Right renal cortex interstitium (tissue), 3 donors: ENCODE results near the gene HACL1. TPM values are rescaled to one million over a fixed set of nuclear protein-coding genes. Genes with fewer than 3 reads are reported as not detected.
"Not testable (repeated sequence)": the region's sequence is repeated elsewhere in the genome, so short reads cannot be mapped to it uniquely, and the experiment has no call there.

Experiments
- DNase-seq, 3 donors: peaks; one replicate each; pipeline ENCODE4 v3.0.0-alpha.2; 2013; ENCODE audit warnings: low read depth in 3 of 3, low spot score in 2 of 3
- polyA plus RNA-seq, 3 donors: library from polyadenylated mRNA; unstranded; fragments of 120-200 nt; gene quantifications; one replicate each; pipeline ENCODE4 v1.2.1, GENCODE V29; 2013; ENCODE audit not compliant: insufficient read length in 3 of 3

Gene HACL1
- polyA plus RNA-seq, 3 donors, result 20.2 to 25.3 (median 23.2) TPM

- no peak for DNase-seq
Observed at GRCh38 chr3:15630646-15631350, 29.4 kb upstream of the HACL1 start.

DNA sequence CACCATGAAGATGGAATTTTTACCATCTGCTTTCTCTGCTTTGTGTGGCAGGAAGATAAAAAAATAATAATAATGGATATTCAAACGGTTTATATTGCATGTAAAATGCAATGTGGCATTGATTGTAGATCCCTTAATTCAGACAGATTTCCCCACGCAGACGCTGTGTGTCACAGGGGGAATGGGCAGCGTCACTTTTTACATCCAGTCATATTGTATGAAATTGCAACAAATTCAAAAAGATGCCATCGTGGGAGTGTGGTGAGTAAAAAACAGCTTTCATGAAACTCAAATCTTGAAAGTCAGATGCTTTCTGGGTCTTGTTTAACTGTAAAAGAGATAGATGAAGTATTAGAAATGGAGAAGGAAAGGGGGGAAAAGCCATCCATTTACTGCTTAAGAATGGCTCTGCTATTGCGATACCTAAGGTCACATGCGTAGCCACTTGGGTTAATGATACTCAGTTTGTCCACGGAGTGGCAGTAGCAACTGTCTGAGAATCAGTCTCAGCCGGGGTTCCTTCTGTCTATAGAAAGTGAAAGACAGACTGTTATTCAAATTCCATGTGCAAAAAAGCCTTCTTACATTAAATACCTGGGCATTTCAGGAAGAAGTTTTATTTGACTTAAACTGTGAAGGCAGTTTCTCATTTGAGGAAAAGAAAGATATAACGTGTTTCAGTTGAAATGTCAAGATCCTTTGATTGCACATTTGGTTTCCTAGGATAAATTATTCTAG is 28.7 kb upstream of the HACL1 start:
- no peak for DNase-seq

GRCh38 chr3:15628967-15629366 is 27.6 kb upstream of the HACL1 start:
- DNase-seq, result no peak

DNA sequence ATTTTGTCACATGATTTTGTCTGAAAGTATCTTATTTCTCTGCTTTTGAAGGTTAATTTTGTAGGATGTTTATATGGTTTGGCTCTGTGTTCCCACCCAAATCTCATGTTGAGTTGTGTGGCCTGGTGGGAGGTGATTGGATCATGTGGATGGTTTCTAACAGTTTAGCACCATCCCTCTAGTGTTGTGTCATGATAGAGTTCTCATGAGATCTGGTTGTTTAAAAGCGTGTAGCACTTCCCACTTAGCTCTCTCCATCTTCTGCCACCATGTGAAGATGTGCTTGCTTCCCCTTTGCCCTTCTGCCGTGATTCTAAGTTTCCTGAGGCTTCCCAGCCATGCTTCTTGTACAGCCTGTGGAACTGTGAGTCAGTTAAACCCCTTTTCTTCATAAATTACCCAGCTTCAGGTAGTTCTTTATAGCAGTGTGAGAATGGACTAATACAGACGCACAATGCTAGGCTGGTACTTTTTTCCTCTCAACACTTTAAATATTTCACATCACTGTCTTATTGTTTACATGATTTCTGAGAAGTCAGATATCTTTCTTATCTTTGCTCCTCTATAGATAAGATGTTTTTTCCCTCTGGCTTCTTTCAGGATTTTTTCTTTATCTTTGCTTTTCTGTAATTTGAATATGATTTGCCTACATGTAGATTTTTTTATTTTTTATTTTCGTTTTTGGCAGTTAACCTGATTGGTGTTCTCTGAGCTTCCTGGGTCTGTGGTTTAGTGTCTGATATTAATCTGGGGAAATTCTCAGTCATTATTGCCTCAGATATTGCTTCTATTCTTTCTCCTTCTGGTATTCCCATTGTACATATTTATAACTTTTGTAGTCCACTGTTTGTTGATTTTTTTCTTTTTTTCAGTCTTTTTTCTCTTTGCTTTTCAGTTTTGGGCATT is 22.4 kb upstream of the HACL1 start:
- DNase-seq, result no peak

- DNase-seq, result not testable (repeated sequence)
Observed at GRCh38 chr3:15619659-15620464, 18.5 kb upstream of the HACL1 start.

DNA sequence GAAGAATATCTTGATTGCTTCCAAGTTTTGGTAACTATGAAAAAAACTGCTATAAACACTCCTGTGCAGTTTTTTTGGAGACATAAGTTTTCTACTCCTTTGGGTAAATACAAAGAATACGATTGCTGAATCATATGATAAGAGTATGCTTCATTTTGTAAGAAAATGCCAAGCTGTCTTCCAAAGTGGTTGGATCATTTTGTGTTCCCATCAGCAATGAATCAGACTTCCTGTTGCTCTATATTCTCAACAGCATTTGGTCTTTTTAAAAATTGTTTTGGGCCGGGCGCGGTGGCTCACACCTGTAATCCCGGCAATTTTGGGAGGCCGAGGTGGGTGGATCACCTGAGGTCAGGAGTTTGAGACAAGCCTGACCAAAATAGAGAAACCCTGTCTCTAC is 14.7 kb upstream of the HACL1 start:
- DNase-seq, result no peak

- no peak for DNase-seq
Observed at GRCh38 chr3:15614958-15615357, 13.6 kb upstream of the HACL1 start.

DNA sequence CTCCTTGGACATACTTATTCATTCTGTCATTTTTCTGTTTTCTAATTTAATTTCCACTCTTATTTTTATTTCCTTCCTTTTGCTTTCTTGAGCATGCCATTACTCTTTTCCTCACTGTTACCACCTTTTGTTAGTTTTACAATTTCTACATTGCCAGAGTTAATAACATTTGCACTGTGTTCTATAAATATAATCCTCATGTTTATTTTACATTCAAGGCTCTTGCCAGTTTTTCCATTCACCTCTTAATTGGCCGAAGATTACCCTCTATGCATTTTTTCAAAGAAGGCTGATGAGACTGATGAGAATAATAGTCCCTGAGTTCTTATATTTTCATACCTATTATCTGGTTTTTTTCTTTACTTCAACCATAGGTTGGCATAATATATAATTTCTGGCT is 10.6 kb upstream of the HACL1 start:
- no peak for DNase-seq

DNA sequence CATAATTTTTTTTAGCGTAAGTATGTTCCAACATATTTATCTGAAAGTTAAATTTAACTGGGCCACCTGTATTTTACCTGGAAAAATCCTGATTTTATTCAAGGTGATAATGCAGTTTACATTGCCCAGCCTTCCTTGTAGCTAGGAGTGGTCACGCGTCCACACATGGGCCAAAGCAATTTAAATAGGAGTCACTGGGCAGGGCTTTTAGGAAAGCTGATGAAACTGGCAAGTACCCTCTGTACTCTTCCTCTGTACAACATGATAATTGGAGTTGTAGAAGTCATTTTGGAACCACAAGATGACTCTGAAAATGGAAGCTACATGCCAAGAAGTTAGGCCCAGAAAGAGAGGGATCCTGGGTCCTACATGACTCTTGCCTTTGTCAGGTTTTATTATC is 9.6 kb upstream of the HACL1 start:
- DNase-seq, result no peak

DNA sequence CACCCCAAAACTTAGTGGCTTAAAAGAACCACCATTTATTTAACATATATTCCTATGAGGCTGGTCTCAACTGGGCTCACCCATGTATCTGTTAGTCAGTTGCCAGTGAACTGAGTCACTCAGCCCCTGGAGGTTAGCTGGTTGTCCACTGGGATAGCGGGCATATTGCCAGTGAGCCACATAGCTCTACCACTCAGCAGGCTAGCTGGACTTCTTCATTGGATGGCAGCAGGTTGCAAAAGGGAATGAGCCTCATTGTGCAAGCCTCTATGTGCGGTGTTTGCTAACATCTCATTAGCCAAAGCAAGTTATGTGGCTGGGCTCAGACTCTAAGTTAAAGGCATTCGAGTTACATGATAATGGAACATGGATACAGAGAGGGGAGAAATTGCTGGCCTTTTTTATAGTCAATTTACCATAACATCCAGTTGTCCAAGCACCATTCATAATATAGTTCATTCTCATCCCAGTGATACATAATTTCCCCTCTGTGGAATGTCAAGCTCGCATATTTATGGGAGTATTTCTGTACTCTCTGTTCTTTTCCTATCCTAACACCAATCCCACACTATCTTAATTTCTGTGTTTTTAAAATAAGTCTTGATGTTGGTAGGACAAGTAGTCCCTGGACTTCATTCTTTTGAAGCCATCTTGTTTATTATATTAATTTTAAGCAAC is 8.9 kb upstream of the HACL1 start:
- no peak for DNase-seq

GRCh38 chr3:15606434-15606891 is 5.1 kb upstream of the HACL1 start:
- no peak for DNase-seq

- not testable (repeated sequence) for DNase-seq
Observed at GRCh38 chr3:15604584-15604983, 3.2 kb upstream of the HACL1 start.

- not testable (repeated sequence) for DNase-seq
Observed at GRCh38 chr3:15602816-15603215, 1.4 kb upstream of the HACL1 start.

DNA sequence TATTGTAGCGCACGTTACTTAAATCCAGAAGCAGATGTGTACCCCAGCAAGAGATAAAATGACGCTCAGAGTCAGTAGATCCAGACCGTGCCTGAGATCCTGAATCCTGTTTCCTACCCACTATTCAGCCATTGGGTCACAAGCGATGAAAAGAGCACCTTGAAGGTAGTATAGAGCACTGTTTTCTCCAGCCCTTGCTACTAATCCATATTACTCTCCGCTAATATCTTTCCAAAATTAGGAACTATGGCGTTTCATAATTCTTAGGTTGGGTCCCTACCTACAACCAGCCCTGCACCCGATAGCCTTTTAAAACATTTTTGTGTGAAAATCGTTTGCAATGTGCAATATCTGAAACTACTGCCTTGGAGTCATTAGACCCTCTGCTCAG is 772 bp upstream of the HACL1 start:
- DNase-seq, result no peak

GRCh38 chr3:15601046-15601398 is 347 bp downstream of the HACL1 start:
- DNase-seq, result no peak

DNA sequence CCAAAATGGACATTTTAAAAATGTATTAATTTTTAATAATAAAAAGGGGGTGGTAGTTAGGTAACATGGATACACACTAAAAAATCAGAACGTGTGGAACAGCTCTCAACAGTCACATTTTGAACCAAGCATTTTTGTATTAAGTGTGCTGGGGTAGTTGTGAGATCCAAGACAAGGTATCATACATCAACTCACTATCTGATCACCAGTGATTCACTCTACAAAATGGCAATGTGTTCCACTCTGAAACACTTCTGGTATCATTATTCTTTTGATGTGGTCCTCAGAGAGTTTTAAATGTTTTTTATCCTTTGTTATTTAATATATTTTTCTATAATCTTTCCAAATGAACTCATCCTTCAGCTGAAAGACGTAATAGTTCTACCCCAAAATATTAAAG is 5.4 kb downstream of the HACL1 start:
- DNase-seq, result no peak

GRCh38 chr3:15592968-15593367 is 8.4 kb downstream of the HACL1 start:
- DNase-seq, result no peak

DNA sequence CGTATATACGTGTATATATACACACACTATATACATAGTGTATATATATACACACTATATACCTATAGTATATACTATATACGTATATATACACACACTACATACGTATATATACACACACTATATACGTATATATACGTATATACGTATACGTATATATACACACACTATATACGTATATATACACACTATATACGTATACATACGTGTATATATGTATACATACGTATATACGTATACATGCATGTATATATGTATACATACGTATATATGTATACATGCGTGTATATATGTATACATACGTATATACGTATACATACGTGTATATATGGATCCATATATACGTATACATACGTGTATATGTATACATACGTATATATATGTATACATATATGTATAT is 9.4 kb downstream of the HACL1 start:
- DNase-seq, result no peak

DNA sequence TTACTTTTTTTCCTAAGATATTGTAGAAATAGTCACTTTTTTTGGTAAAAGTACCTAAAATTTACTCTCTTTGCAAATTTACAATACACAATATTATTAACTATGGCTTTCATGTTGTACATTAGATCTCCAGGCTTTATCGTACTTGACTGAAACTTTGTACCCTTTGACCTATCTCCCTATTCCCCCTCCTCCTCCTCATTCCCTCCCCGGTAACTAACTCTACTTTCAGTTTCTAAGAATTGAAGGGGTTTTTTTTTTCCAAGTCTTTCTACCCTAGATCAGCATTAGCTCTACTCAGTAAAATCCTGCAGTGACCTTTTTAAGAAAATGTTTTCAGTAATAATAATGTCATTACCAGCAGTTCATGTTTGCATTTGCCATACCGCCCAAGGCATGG is 10.1 kb downstream of the HACL1 start:
- no peak for DNase-seq
